HG02642 (cell line): ENCODE data around the gene TRIM41.

ENCODE experiments used
- ATAC-seq: cut with Tn5 transposase; IDR thresholded peaks from one replicate; pipeline ENCODE4 v1.9.1; 2021; ENCODE audit warnings: mild to moderate bottlenecking; ENCODE audit not compliant: unreplicated experiment, poor library complexity

The TRIM41 gene

GRCh38 chr5:181229996-181230395 lies 6.9 kb downstream of the TRIM41 start:
- no peak for ATAC-seq

GRCh38 chr5:181230551-181230950 lies 7.5 kb downstream of the TRIM41 start:
- no peak for ATAC-seq

DNA sequence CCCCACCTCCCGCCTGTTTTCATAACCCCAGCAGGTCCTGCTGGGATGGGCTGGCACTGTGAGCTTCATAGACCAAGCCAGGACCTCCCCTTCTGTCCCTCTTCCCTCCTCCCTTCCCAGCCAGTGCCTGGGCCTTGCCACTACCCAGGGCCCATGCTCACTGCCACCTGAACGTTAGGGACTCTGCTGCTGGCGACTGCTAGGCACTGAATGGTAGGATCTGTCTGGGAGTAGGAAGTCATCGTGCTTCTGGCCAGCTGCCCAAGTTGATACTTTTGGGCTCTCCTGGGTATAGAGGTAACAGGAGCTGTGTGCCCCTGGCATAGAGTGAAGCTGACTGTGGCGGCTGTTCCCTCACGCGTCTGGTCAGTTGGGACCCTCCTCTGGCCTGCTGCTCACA lies 8.4 kb downstream of the TRIM41 start:
- no peak for ATAC-seq

DNA sequence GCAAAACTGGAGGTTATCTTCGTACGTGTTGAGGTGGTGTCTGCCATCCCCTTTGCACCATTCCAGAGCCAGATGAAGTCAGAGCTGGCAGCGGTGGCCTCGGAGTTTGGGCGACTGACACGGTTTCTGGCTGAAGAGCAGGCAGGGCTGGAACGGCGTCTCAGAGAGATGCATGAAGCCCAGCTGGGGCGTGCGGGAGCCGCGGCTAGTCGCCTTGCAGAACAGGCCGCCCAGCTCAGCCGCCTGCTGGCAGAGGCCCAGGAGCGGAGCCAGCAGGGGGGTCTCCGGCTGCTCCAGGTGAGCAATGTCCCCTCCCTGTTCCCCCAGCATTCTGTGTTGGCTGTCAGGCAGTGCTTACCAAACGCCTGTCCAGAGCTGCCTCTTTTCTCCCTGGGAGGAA lies 9.5 kb downstream of the TRIM41 start:
- ATAC-seq = no peak

- no peak for ATAC-seq
These were observed 10.2 kb downstream of the TRIM41 start for GRCh38 chr5:181233088-181233800.

GRCh38 chr5:181233801-181234454 lies 10.8 kb downstream of the TRIM41 start:
- ATAC-seq = no peak

- ATAC-seq = no peak
These were observed 11.6 kb downstream of the TRIM41 start for GRCh38 chr5:181234455-181235306.

DNA sequence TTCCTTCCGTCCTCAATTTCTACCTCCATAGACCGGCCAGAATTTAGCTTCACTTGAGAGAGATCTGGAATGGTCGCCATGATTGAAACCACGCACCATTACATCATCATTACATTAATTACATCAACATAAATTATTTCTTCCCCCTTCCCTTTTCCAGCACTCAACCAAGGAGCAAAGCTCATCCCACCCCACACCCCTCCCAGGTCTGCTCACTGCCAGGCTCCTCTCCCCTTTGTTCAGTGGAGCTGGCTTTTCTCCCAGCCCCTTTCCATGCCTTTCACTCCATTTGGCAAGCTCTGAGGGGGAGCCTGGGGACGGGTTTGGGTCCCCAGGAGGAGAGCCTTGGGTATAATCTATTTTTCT lies 12.2 kb downstream of the TRIM41 start:
- ATAC-seq = no peak

DNA sequence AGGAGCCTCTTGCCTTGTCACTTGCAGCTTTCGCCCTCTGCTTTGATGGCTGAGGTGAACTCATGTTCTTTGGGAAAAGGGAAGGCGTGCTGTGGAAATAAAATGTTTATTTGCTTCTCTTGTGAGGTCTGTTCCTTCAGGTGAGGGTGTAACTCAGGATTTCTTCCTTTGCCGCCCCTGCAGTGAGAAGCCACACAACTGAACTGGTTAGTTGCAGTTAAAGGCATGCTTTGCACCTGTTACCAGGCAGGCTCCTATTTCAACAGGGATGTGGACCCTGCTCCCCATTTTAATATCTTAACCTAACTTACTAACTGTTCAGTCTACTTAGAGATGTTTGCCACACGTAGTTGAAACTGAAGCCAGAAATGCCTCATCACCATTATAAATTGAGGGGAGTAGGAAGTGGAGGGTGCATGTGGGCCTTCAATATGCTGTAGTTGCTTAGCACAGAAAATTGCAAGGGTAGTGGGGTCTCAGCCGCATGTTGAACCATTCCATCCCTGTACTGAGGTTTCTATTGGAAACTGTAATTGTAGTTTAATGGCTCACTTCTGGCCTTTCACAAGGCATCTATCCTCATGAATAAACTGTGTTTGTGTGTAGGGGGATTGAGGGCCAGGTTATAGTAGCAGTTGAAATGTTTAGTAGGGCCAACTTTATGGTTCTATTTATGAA lies 12.7 kb downstream of the TRIM41 start:
- no peak for ATAC-seq

DNA sequence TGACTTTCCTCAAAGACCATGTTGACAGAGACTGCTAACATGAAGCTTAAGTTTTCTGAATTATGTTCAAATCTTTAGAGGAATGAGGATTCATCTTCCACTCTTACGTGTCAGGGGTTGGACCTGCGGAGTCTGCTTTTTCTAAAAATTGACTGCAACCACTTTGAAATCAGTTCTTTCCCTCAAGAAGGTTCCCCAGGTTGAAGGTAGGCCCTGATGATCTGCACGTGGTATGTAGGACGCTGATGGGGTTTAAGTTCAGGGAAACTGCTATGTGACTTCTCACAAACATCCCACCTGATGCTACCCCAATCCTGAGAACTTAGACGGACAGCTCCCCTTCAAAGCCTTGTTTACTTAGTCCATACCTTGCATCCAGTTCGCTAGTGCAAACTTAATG lies 13.4 kb downstream of the TRIM41 start:
- ATAC-seq = no peak

GRCh38 chr5:181236954-181237641 lies 14.0 kb downstream of the TRIM41 start:
- no peak for ATAC-seq

DNA sequence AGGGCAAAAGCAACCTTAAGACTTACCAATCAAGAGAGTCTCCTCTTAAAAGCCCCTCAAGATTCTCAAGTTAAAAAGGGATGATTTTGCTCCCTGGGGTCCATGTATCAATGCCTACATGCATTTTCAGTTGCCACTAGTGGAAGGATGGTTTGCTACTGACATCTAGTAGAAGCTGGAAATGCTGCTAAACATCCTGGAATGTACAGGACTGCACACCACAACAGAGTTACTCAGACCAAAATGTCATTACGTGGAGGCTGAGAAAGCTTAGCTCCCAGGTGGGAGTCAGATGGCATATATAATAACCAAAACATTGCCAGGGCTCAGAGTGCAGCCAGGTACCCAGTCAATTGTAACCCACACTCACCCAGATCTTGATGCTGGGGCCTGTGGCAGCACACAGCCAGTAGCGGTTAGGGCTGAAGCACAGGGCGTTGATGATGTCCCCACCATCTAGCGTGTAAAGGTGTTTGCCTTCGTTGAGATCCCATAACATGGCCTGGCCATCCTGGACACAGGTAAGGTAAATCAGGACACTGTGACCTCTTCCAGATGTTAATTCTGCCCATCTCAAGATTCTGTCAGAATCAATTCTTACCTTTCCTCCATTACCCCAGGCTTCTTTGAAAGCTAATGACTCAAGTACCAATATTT lies 14.8 kb downstream of the TRIM41 start:
- no peak for ATAC-seq

DNA sequence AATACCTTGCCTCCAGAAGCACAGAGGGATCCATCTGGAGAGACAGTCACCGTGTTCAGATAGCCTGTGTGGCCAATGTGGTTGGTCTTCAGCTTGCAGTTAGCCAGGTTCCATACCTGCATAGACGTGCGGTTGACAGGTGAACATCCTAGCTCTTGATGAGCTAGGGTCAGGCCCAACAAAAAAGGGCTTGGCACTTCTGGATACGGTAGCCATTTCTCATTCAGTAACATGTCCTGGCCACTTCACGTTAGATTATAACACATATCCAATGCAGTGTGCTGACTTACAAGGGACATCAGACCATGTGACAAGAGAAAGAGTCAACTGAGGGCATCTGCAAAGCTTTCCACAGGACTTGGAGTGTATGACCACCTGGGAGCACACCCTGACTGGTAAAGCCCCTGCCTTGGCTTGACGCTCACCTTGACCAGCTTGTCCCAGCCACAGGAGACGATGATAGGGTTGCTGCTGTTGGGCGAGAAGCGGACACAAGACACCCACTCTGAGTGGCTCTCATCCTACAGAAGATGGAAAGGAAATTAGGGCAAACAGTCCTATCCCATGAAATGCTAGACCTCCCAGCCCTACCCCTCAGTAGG lies 16.1 kb downstream of the TRIM41 start:
- no peak for ATAC-seq

GRCh38 chr5:181241393-181241975 lies 18.4 kb downstream of the TRIM41 start:
- no peak for ATAC-seq

DNA sequence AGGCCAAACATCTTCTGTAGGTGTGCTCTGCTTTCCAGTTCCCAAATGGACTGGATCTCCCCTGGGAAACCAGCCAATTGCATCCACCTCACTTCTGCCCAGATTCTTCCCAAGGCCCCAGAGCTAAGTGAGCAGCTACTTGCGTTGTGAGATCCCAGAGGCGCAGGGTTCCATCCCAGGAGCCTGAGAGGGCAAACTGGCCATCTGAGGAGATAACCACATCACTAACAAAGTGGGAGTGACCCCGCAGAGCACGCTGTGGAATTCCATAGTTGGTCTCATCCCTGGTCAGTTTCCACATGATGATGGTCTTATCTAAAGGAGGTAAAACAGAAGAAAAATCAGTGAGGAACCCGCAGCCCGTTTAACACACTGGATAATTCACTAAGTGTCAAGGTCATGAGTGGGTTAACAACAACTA lies 19.0 kb downstream of the TRIM41 start:
- no peak for ATAC-seq

DNA sequence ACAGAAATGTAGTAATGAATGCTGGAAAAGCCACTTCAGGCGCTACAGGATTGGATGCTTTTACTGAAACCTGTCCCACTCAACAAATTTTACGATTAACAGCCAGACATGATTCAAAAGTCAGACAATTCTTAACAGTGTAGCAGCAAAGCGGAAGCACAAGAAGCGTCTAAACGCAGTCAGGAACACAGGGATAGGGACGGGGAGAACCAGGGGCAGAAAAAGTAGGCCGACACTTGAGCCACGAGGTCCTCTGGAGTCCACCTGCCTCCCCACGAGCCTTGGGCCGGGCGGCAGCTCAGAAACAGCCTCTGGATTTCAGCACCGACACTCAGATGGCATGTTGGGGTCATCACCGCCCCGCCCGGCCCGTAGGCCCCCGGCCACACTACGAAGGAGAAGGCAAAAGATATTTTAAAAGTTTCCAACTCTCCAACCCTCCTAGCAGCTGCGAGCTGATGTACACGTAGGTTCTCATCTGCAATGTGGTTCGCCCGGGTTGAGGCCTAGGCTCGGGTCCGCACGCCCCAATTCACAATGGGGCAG lies 20.0 kb downstream of the TRIM41 start:
- peak; percentile 0 for ATAC-seq

- peak; percentile 63 for ATAC-seq
These were observed 20.7 kb downstream of the TRIM41 start, which contains the start of gene RACK1 for GRCh38 chr5:181243564-181244343. RACK1 (minus strand) TSS chr5:181243906; CDS start chr5:181243800, 106 bp downstream.
